Neuronal stem cell (in vitro differentiated cells): ENCODE data around the gene C14orf93.

Source experiments
- DNase-seq: peaks from one replicate; pipeline ENCODE4 v3.0.0-alpha.2; 2013; ENCODE audit warnings: low spot score
- H2AFZ ChIP-seq: one replicate; pipeline ENCODE4 v1.6.1; 2013; ENCODE audit warnings: mild to moderate bottlenecking, low read length, inconsistent platforms
- H2AK5ac ChIP-seq: 2 replicates; pipeline ENCODE4 v1.6.1; 2013; ENCODE audit warnings: low read depth, mild to moderate bottlenecking, inconsistent platforms, low read length, moderate library complexity, mixed read lengths
- H2BK120ac ChIP-seq: 2 replicates; pipeline ENCODE4 v1.6.1; 2013; ENCODE audit warnings: low read depth, mild to moderate bottlenecking, inconsistent platforms, low read length, moderate library complexity, mixed read lengths
- H2BK12ac ChIP-seq: one replicate; pipeline ENCODE4 v1.6.1; 2013; ENCODE audit warnings: low read length, inconsistent platforms
- H2BK15ac ChIP-seq: 2 replicates; pipeline ENCODE4 v1.6.1; 2013; ENCODE audit warnings: mild to moderate bottlenecking, low read length, inconsistent platforms, mixed read lengths
- H2BK5ac ChIP-seq: one replicate; pipeline ENCODE4 v1.6.1; 2013; ENCODE audit warnings: inconsistent platforms, mild to moderate bottlenecking, low read length, moderate library complexity
- H3K14ac ChIP-seq: one replicate; pipeline ENCODE4 v1.6.1; 2013; ENCODE audit warnings: low read length, inconsistent platforms
- H3K18ac ChIP-seq: 2 replicates; pipeline ENCODE4 v1.6.1; 2013; ENCODE audit warnings: low read length, inconsistent platforms
- H3K23ac ChIP-seq: 2 replicates; pipeline ENCODE4 v1.6.1; 2013; ENCODE audit warnings: low read depth, mild to moderate bottlenecking, mixed read lengths, low read length, inconsistent platforms; ENCODE audit not compliant: poor library complexity
- H3K27ac ChIP-seq: replicated peaks from 3 replicates; pipeline ENCODE4 v1.5.1; 2013; ENCODE audit warnings: low read length, inconsistent platforms
- H3K27me3 ChIP-seq, 3 experiments: 2 replicates each; pipeline ENCODE4 v1.6.1; 2013; ENCODE audit warnings: low read length in 3 of 3, mild to moderate bottlenecking in 2 of 3, inconsistent platforms in 1 of 3, low read depth in 1 of 3, mixed read lengths in 1 of 3, moderate library complexity in 1 of 3; ENCODE audit not compliant: control insufficient read depth in 3 of 3, insufficient read depth in 3 of 3
- H3K36me3 ChIP-seq, 2 donors: replicated peaks in 1 of 2; 2 replicates each; pipeline ENCODE4 v1.6.1; 2013; ENCODE audit warnings: low read length in 2 of 2; ENCODE audit not compliant: control insufficient read depth in 2 of 2, insufficient read depth in 2 of 2
- H3K4ac ChIP-seq: 2 replicates; pipeline ENCODE4 v1.6.1; 2013; ENCODE audit warnings: inconsistent platforms, mild to moderate bottlenecking, low read length, moderate library complexity
- H3K4me1 ChIP-seq, 2 donors: 1 replicate in 1 of 2; 2 replicates in 1 of 2; pipeline ENCODE4 v1.6.1; 2013; ENCODE audit warnings: low read length in 2 of 2, low read depth in 1 of 2; ENCODE audit not compliant: control insufficient read depth in 2 of 2, insufficient read depth in 1 of 2
- H3K4me2 ChIP-seq: one replicate; pipeline ENCODE4 v1.6.1; 2013; ENCODE audit warnings: mild to moderate bottlenecking, low read length, inconsistent platforms; ENCODE audit not compliant: insufficient read depth, poor library complexity, severe bottlenecking
- H3K4me3 ChIP-seq, 2 donors: 2 replicates each; pipeline ENCODE4 v1.5.1; 2013; ENCODE audit warnings: low read length in 2 of 2, mild to moderate bottlenecking in 2 of 2, inconsistent platforms in 1 of 2, moderate library complexity in 1 of 2
- H3K79me1 ChIP-seq: one replicate; pipeline ENCODE4 v1.6.1; 2013; ENCODE audit warnings: low read depth, mild to moderate bottlenecking, inconsistent platforms, low read length, moderate library complexity
- H3K9ac ChIP-seq: one replicate; pipeline ENCODE4 v1.6.1; 2013; ENCODE audit warnings: mild to moderate bottlenecking, low read depth, low read length, inconsistent platforms; ENCODE audit not compliant: poor library complexity
- H3K9me3 ChIP-seq, 2 donors: replicated peaks in 1 of 2; 2 replicates each; pipeline versions ENCODE3 to v1.6.1; 2013; ENCODE audit warnings: low read length in 2 of 2, mild to moderate bottlenecking in 2 of 2, inconsistent platforms in 1 of 2, low read depth in 1 of 2, mixed read lengths in 1 of 2, moderate library complexity in 1 of 2; ENCODE audit not compliant: control insufficient read depth in 2 of 2, insufficient read depth in 1 of 2
- H4K8ac ChIP-seq: one replicate; pipeline ENCODE4 v1.6.1; 2013; ENCODE audit warnings: low read depth, mild to moderate bottlenecking, inconsistent platforms, low read length, moderate library complexity
- H4K91ac ChIP-seq: one replicate; pipeline ENCODE4 v1.6.1; 2013; ENCODE audit warnings: low read length, low read depth, mild to moderate bottlenecking, inconsistent platforms; ENCODE audit not compliant: poor library complexity
- WGBS, 2 donors: extraction: QIAGEN DNeasy Blood & Tissue Kit; methylation state at CpG; one replicate each; pipeline ENCODE4 v1.1.7; 2013; ENCODE audit warnings: missing lambda C conversion rate in 2 of 2, mixed read lengths in 1 of 2; ENCODE audit not compliant: insufficient read length in 2 of 2, insufficient replicate concordance in 1 of 2; ENCODE audit errors: extremely low coverage in 2 of 2; 5-methylcytosine and 5-hydroxymethylcytosine counted together

Gene C14orf93

GRCh38 chr14:23009483-23009938, 432 bp downstream of the C14orf93 start:
- H3K18ac ChIP-seq: no peak overlapping the region
- H3K36me3 ChIP-seq: no peaks in the 10 kb centered on the region
- H2BK12ac ChIP-seq: no peak overlapping the region
- no peak overlapping the region for H2AK5ac ChIP-seq
- no peak overlapping the region for H2BK120ac ChIP-seq
- H3K27me3 ChIP-seq: no peaks in the 10 kb centered on the region
- H3K79me1 ChIP-seq: no peaks in the 10 kb centered on the region
- H4K8ac ChIP-seq: no peak overlapping the region
- H2AFZ ChIP-seq: peak overlapping the region; percentile 85
- peak overlapping the region; percentile 14 for H3K4me2 ChIP-seq
- no peak overlapping the region for H3K23ac ChIP-seq
- H4K91ac ChIP-seq: no peak overlapping the region
- H3K9me3 ChIP-seq: peaks cover 0 to 8% of the 10 kb centered on the region in 2 donors
- DNase-seq: no peak
- peaks cover 5 to 7% of the 10 kb centered on the region in 2 donors for H3K4me1 ChIP-seq
- WGBS, 2 donors: no CpG with 5 or more reads among the region's 8 CpGs
- no peak overlapping the region for H2BK15ac ChIP-seq
- no peak overlapping the region for H3K9ac ChIP-seq
- peak overlapping the region in 1 of 2 donors; percentile 41 for H3K4me3 ChIP-seq
- no peak overlapping the region for H3K4ac ChIP-seq
- no peak overlapping the region for H3K27ac ChIP-seq
- no peak overlapping the region for H3K14ac ChIP-seq
- H2BK5ac ChIP-seq: no peak overlapping the region

GRCh38 chr14:23008831-23009230, 1.1 kb downstream of the C14orf93 start:
- Histone ChIP-seq H3K27me3 (no peaks in the 10 kb centered on the region), H3K9ac (no peak overlapping the region), H3K4me1 (peaks cover 5 to 7% of the 10 kb centered on the region in 2 donors), H2AK5ac (no peak overlapping the region), H3K18ac (no peak overlapping the region), H2BK12ac (no peak overlapping the region), H3K14ac (no peak overlapping the region), H3K4me3 (no peak overlapping the region), H2AFZ (no peak overlapping the region), H3K4ac (no peak overlapping the region), H2BK120ac (no peak overlapping the region), H4K91ac (no peak overlapping the region), H3K36me3 (no peaks in the 10 kb centered on the region), H4K8ac (no peak overlapping the region), H3K23ac (no peak overlapping the region), H2BK5ac (no peak overlapping the region), H3K9me3 (peaks cover 0 to 8% of the 10 kb centered on the region in 2 donors), H3K27ac (no peak overlapping the region), H3K4me2 (no peak overlapping the region), H2BK15ac (no peak overlapping the region), H3K79me1 (no peaks in the 10 kb centered on the region)
- no peak for DNase-seq
- WGBS, 2 donors: no CpG with 5 or more reads among the region's 3 CpGs

- Histone ChIP-seq H3K4ac (no peak overlapping the region), H3K18ac (peak overlapping the region; percentile 98), H3K14ac (peak overlapping the region; percentile 56), H3K4me3 (peak overlapping the region; percentile 83 to 88), H3K79me1 (no peaks in the 10 kb centered on the region), H2BK120ac (no peak overlapping the region), H2BK5ac (peak overlapping the region; percentile 25), H3K36me3 (no peaks in the 10 kb centered on the region), H2AFZ (peak overlapping the region; percentile 84), H3K9ac (peak overlapping the region; percentile 89), H2BK12ac (no peak overlapping the region), H2BK15ac (no peak overlapping the region), H4K91ac (peak overlapping the region; percentile 14), H3K27me3 (no peaks in the 10 kb centered on the region), H3K27ac (peak overlapping the region; percentile 92), H3K9me3 (peaks cover 0 to 8% of the 10 kb centered on the region in 2 donors), H3K4me1 (peaks cover 5 to 7% of the 10 kb centered on the region in 2 donors), H3K23ac (peak overlapping the region; percentile 80), H4K8ac (no peak overlapping the region), H3K4me2 (peak overlapping the region; percentile 72), H2AK5ac (no peak overlapping the region)
- DNase-seq: peak; percentile 95
- WGBS, 2 donors: no CpG with 5 or more reads among the region's 62 CpGs
Observed at GRCh38 chr14:23006544-23007419, 3.2 kb downstream of the C14orf93 start.

- H3K4ac ChIP-seq: no peak overlapping the region
Observed at GRCh38 chr14:23006188-23006534, 3.8 kb downstream of the C14orf93 start.

More at GRCh38 chr14:23006188-23006534, 3.8 kb downstream of the C14orf93 start:
- H3K9ac ChIP-seq: no peak overlapping the region
- DNase-seq: no peak
- H3K27ac ChIP-seq: no peak overlapping the region
- H3K27me3 ChIP-seq: no peaks in the 10 kb centered on the region
- no peak overlapping the region for H4K91ac ChIP-seq
- H2AFZ ChIP-seq: peak overlapping the region; percentile 84
- H3K79me1 ChIP-seq: no peaks in the 10 kb centered on the region
- no peak overlapping the region for H3K23ac ChIP-seq
- peaks cover 0 to 8% of the 10 kb centered on the region in 2 donors for H3K9me3 ChIP-seq
- H3K4me1 ChIP-seq: peaks cover 5 to 7% of the 10 kb centered on the region in 2 donors
- no peak overlapping the region for H2BK15ac ChIP-seq
- H3K4me3 ChIP-seq: peak overlapping the region in 1 of 2 donors; percentile 83
- H2BK5ac ChIP-seq: no peak overlapping the region
- no peak overlapping the region for H4K8ac ChIP-seq
- WGBS, 2 donors: no CpG with 5 or more reads among the region's 5 CpGs
- H3K4me2 ChIP-seq: no peak overlapping the region
- H3K18ac ChIP-seq: no peak overlapping the region
- H3K14ac ChIP-seq: no peak overlapping the region
- H2AK5ac ChIP-seq: no peak overlapping the region
- no peak overlapping the region for H2BK120ac ChIP-seq
- H2BK12ac ChIP-seq: no peak overlapping the region
- H3K36me3 ChIP-seq: no peaks in the 10 kb centered on the region
